BE2C (cell line): Measurements from ENCODE around the gene MAPK14.

Source experiments
- DNase-seq: peaks from one replicate; pipeline ENCODE4 v3.0.0-alpha.2; 2020
- H3K27me3 ChIP-seq: fragments of 250-450 bp; sonication (Bioruptor Pico); 2 replicates; pipeline ENCODE4 v1.5.1; 2020; ENCODE audit warnings: mild to moderate bottlenecking
- H3K36me3 ChIP-seq: fragments of 250-450 bp; sonication (Bioruptor Pico); 2 replicates; pipeline ENCODE4 v1.5.1; 2020; ENCODE audit warnings: mild to moderate bottlenecking
- H3K4me1 ChIP-seq: fragments of 250-450 bp; sonication (Bioruptor Pico); 2 replicates; pipeline ENCODE4 v1.5.1; 2020
- H3K4me3 ChIP-seq: 2 replicates; pipeline ENCODE4 v1.5.1; 2011; ENCODE audit warnings: low read depth, low read length
- H3K9me3 ChIP-seq: fragments of 250-450 bp; sonication (Bioruptor Pico); 2 replicates; pipeline ENCODE4 v1.5.1; 2020
- CTCF ChIP-seq: IDR thresholded peaks from 2 replicates; pipeline ENCODE4 v1.5.1; 2012; ENCODE audit warnings: mild to moderate bottlenecking, low read depth, low read length

Gene MAPK14

GRCh38 chr6:36129941-36130666, 102.5 kb downstream of the MAPK14 start, which contains the start of gene MAPK13:
Gene MAPK13 (plus strand): TSS chr6:36130513. CDS start chr6:36130583, 70 bp downstream.
- Histone ChIP-seq H3K36me3 (no peaks in the 10 kb centered on the region), H3K4me1 (peaks cover 27% of the 10 kb centered on the region), H3K9me3 (no peaks in the 10 kb centered on the region), H3K4me3 (no peak within 1 kb of the TSS), H3K27me3 (no peaks in the 10 kb centered on the region)
- no peak for DNase-seq
- no peak for TF ChIP-seq CTCF

- Histone ChIP-seq H3K4me3 (no peak overlapping the region), H3K9me3 (no peaks in the 10 kb centered on the region), H3K4me1 (peaks cover 28% of the 10 kb centered on the region), H3K36me3 (no peaks in the 10 kb centered on the region), H3K27me3 (no peaks in the 10 kb centered on the region)
- peak; percentile 51 for DNase-seq
- no peak for TF ChIP-seq CTCF
These were observed 103.3 kb downstream of the MAPK14 start for GRCh38 chr6:36130667-36131510.

- Histone ChIP-seq H3K27me3 (no peaks in the 10 kb centered on the region), H3K36me3 (no peaks in the 10 kb centered on the region), H3K4me1 (peaks cover 32% of the 10 kb centered on the region), H3K4me3 (peak overlapping the region; percentile 12; the same call in 1 of the 2 replicates), H3K9me3 (no peaks in the 10 kb centered on the region)
- peak; percentile 87 for DNase-seq
- no peak for TF ChIP-seq CTCF
These were observed 104.1 kb downstream of the MAPK14 start for GRCh38 chr6:36131511-36132245.

- Histone ChIP-seq H3K4me3 (no peak overlapping the region), H3K36me3 (no peaks in the 10 kb centered on the region), H3K4me1 (peaks cover 32% of the 10 kb centered on the region)
These were observed 104.8 kb downstream of the MAPK14 start for GRCh38 chr6:36132246-36132895.

GRCh38 chr6:36133148-36133547, 105.5 kb downstream of the MAPK14 start:
- no peak for TF ChIP-seq CTCF
- no peak overlapping the region for H3K4me3 ChIP-seq
- H3K4me1 ChIP-seq = peaks cover 32% of the 10 kb centered on the region
- H3K27me3 ChIP-seq = no peaks in the 10 kb centered on the region
- no peak for DNase-seq
- no peaks in the 10 kb centered on the region for H3K9me3 ChIP-seq
- H3K36me3 ChIP-seq = no peaks in the 10 kb centered on the region

More at GRCh38 chr6:36132246-36132895, 104.8 kb downstream of the MAPK14 start:
- no peak for TF ChIP-seq CTCF
- no peak for DNase-seq
- Histone ChIP-seq H3K27me3 (no peaks in the 10 kb centered on the region), H3K9me3 (no peaks in the 10 kb centered on the region)
